ENCODE results near the gene DUSP11. TPM values are rescaled to one million over a fixed set of nuclear protein-coding genes. Genes with fewer than 3 reads are reported as not detected.
"Not testable (repeated sequence)": the region's sequence is repeated elsewhere in the genome, so short reads cannot be mapped to it uniquely, and the experiment has no call there.

The DUSP11 gene
- total RNA-seq, 2 donors from 2014 or later = 31.0 to 31.1 TPM

- ATAC-seq; DNase-seq (ENCODE audit: low spot score in 2 of 2); H3K27ac Mint-ChIP-seq; H3K9me3 Mint-ChIP-seq: not testable (repeated sequence)
- H3K36me3 Mint-ChIP-seq = peaks cover 9 to 15% of the 10 kb centered on the region in 2 donors
Measured at GRCh38 chr2:73783402-73783801, 3.5 kb upstream of the DUSP11 start.

GRCh38 chr2:73780237-73780582 lies 307 bp upstream of the DUSP11 start:
- ATAC-seq (peak in 1 of 2 donors; percentile 39), DNase-seq (ENCODE audit: low spot score in 2 of 2) (no peak)
- Mint-ChIP-seq H3K9me3 (no peaks in the 10 kb centered on the region), H3K36me3 (peaks cover 21 to 26% of the 10 kb centered on the region in 2 donors), H3K27ac (peak overlapping the region; percentile 95 to 96)

- not testable (repeated sequence) for H3K9me3 Mint-ChIP-seq; ATAC-seq; DNase-seq (ENCODE audit: low spot score in 2 of 2)
- H3K27ac Mint-ChIP-seq = peak overlapping the region; percentile 95 to 96
- H3K36me3 Mint-ChIP-seq = peaks cover 21 to 26% of the 10 kb centered on the region in 2 donors
Measured at GRCh38 chr2:73778867-73779466, 936 bp downstream of the DUSP11 start.

- H3K27ac Mint-ChIP-seq = peak overlapping the region in 1 of 2 donors; percentile 61
- H3K36me3 Mint-ChIP-seq = peaks cover 26% of the 10 kb centered on the region in 2 donors
- ATAC-seq (no peak), DNase-seq (ENCODE audit: low spot score in 2 of 2) (no peak)
- no peaks in the 10 kb centered on the region for H3K9me3 Mint-ChIP-seq
Measured at GRCh38 chr2:73776869-73777519, 2.9 kb downstream of the DUSP11 start.

GRCh38 chr2:73776381-73776780 lies 3.5 kb downstream of the DUSP11 start:
- no peak for DNase-seq (ENCODE audit: low spot score in 2 of 2)
- peaks cover 26 to 28% of the 10 kb centered on the region in 2 donors for H3K36me3 Mint-ChIP-seq
- no peaks in the 10 kb centered on the region for H3K9me3 Mint-ChIP-seq

GRCh38 chr2:73772819-73773218 lies 7.1 kb downstream of the DUSP11 start:
- no peaks in the 10 kb centered on the region for H3K9me3 Mint-ChIP-seq
- ATAC-seq (no peak), DNase-seq (ENCODE audit: low spot score in 2 of 2) (no peak)
- no peak overlapping the region for H3K27ac Mint-ChIP-seq
- peaks cover 8 to 31% of the 10 kb centered on the region in 2 donors for H3K36me3 Mint-ChIP-seq

More at GRCh38 chr2:73776381-73776780, 3.5 kb downstream of the DUSP11 start:
- H3K27ac Mint-ChIP-seq = no peak overlapping the region
- ATAC-seq = no peak

GRCh38 chr2:73770725-73771124 lies 9.2 kb downstream of the DUSP11 start:
- DNase-seq (ENCODE audit: low spot score in 2 of 2) (no peak), ATAC-seq (no peak)
- H3K36me3 Mint-ChIP-seq = peaks cover 6 to 25% of the 10 kb centered on the region in 2 donors
- H3K9me3 Mint-ChIP-seq = no peaks in the 10 kb centered on the region
- no peak overlapping the region for H3K27ac Mint-ChIP-seq

- DNase-seq (ENCODE audit: low spot score in 2 of 2) = no peak
- no peak overlapping the region for H3K27ac Mint-ChIP-seq
- peaks cover 6 to 21% of the 10 kb centered on the region in 2 donors for H3K36me3 Mint-ChIP-seq
- ATAC-seq = no peak
- no peaks in the 10 kb centered on the region for H3K9me3 Mint-ChIP-seq
Measured at GRCh38 chr2:73766994-73767393, 12.9 kb downstream of the DUSP11 start.

- ATAC-seq (no peak), DNase-seq (ENCODE audit: low spot score in 2 of 2) (no peak)
- Mint-ChIP-seq H3K27ac (no peak overlapping the region), H3K9me3 (no peaks in the 10 kb centered on the region), H3K36me3 (peaks cover 6 to 19% of the 10 kb centered on the region in 2 donors)
Measured at GRCh38 chr2:73766349-73766748, 13.6 kb downstream of the DUSP11 start.

- Mint-ChIP-seq H3K9me3 (no peaks in the 10 kb centered on the region), H3K36me3 (peaks cover 6 to 12% of the 10 kb centered on the region in 2 donors)
Measured at GRCh38 chr2:73764945-73765344, 15.0 kb downstream of the DUSP11 start.

GRCh38 chr2:73762571-73762970 lies 17.3 kb downstream of the DUSP11 start:
- no peaks in the 10 kb centered on the region for H3K9me3 Mint-ChIP-seq
- ATAC-seq (no peak), DNase-seq (ENCODE audit: low spot score in 2 of 2) (no peak)
- H3K27ac Mint-ChIP-seq = no peak overlapping the region
- H3K36me3 Mint-ChIP-seq = peaks cover 6% of the 10 kb centered on the region in 2 donors

More at GRCh38 chr2:73764945-73765344, 15.0 kb downstream of the DUSP11 start:
- ATAC-seq (no peak), DNase-seq (ENCODE audit: low spot score in 2 of 2) (no peak)
- H3K27ac Mint-ChIP-seq = peak overlapping the region; percentile 57 to 71

GRCh38 chr2:73759904-73760303 lies 20.0 kb downstream of the DUSP11 start:
- no peak overlapping the region for H3K27ac Mint-ChIP-seq
- no peak for ATAC-seq
- DNase-seq (ENCODE audit: low spot score in 2 of 2) = no peak
- H3K36me3 Mint-ChIP-seq = no peaks in the 10 kb centered on the region
- H3K9me3 Mint-ChIP-seq = no peaks in the 10 kb centered on the region

- no peak for ATAC-seq
- Mint-ChIP-seq H3K36me3 (peaks cover 0 to 5% of the 10 kb centered on the region in 2 donors), H3K27ac (no peak overlapping the region), H3K9me3 (no peaks in the 10 kb centered on the region)
- no peak for DNase-seq (ENCODE audit: low spot score in 2 of 2)
Measured at GRCh38 chr2:73759285-73759764, 20.6 kb downstream of the DUSP11 start.

GRCh38 chr2:73754332-73754731 lies 25.6 kb downstream of the DUSP11 start:
- H3K36me3 Mint-ChIP-seq; DNase-seq (ENCODE audit: low spot score in 2 of 2); H3K9me3 Mint-ChIP-seq; ATAC-seq: not testable (repeated sequence)
- peak overlapping the region in 1 of 2 donors; percentile 90 for H3K27ac Mint-ChIP-seq

GRCh38 chr2:73749314-73749713 lies 30.6 kb downstream of the DUSP11 start:
- Mint-ChIP-seq H3K27ac (no peak overlapping the region), H3K9me3 (no peaks in the 10 kb centered on the region), H3K36me3 (peaks cover 15 to 16% of the 10 kb centered on the region in 2 donors)
- DNase-seq (ENCODE audit: low spot score in 2 of 2) (no peak), ATAC-seq (no peak)

- Mint-ChIP-seq H3K27ac (no peak overlapping the region), H3K9me3 (no peaks in the 10 kb centered on the region), H3K36me3 (peaks cover 19 to 22% of the 10 kb centered on the region in 2 donors)
- ATAC-seq (no peak), DNase-seq (ENCODE audit: low spot score in 2 of 2) (no peak)
Measured at GRCh38 chr2:73746877-73747208, 33.1 kb downstream of the DUSP11 start.

- Mint-ChIP-seq H3K27ac (no peak overlapping the region), H3K9me3 (no peaks in the 10 kb centered on the region), H3K36me3 (peaks cover 24% of the 10 kb centered on the region in 2 donors)
- no peak for ATAC-seq
- DNase-seq (ENCODE audit: low spot score in 2 of 2) = no peak
Measured at GRCh38 chr2:73746015-73746876, 33.7 kb downstream of the DUSP11 start.

Measured in activated naive CD4-positive, alpha-beta T cell treated with anti-CD3 and anti-CD28 coated beads, Interleukin-2, amount 50 U/mL, for 72 hours (primary cell).